Measurements from ENCODE around the gene PRR5. TPM values are rescaled to one million over a fixed set of nuclear protein-coding genes. Genes with fewer than 3 reads are reported as not detected.

The PRR5 gene
- total and polyA plus RNA-seq, 2 experiments from 2014 or later, result 15.3 to 31.4 TPM

DNA sequence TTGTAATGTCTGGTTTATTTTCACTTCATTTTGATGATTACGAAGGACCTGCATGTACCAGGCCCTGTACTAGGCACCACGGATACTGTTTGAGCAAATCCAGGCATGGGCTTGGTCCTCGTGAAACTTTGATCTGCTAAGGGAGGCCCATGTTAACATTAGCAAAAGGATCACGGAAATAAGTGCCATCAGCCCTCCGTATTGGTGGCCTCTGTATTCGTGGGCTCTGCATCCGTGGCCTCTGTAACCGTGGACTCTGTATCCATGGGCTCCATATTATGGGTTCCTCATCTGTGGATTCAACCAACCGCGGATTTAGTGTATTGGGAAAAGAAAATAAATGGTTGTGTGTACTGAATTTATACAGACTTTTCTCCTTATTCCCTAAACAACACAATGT lies 59.0 kb downstream of the PRR5 start (continued):
- TF ChIP-seq, protein P1, sequence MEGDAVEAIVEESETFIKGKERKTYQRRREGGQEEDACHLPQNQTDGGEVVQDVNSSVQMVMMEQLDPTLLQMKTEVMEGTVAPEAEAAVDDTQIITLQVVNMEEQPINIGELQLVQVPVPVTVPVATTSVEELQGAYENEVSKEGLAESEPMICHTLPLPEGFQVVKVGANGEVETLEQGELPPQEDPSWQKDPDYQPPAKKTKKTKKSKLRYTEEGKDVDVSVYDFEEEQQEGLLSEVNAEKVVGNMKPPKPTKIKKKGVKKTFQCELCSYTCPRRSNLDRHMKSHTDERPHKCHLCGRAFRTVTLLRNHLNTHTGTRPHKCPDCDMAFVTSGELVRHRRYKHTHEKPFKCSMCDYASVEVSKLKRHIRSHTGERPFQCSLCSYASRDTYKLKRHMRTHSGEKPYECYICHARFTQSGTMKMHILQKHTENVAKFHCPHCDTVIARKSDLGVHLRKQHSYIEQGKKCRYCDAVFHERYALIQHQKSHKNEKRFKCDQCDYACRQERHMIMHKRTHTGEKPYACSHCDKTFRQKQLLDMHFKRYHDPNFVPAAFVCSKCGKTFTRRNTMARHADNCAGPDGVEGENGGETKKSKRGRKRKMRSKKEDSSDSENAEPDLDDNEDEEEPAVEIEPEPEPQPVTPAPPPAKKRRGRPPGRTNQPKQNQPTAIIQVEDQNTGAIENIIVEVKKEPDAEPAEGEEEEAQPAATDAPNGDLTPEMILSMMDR (conservative IDR thresholded peaks at IDR 0.05; ENCODE audit: low read depth in 2 of 2), result no peak

DNA sequence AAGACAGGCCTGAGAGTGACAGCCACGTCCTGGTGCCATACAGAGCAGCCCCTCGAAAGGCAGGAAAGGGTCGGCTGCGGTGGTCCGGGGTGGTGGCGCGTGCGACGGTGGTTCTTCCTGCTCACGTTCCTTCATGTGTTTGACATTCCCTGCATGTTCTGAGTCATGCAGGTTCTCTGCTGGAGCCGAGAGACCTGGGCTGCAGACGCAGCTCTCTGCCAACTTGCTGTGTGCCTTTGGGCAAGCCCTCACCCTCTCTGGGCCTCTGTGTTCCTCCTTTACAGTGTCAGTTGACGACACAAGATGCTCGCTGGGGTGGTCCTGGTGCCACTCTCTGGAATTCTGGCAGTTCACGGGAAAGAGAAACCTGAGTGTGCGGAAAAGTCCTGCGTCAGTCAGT lies 62.4 kb downstream of the PRR5 start:
- no peak overlapping the region for H2AFZ ChIP-seq
- H3K27me3 Mint-ChIP-seq (ENCODE audit: insufficient read depth, low read depth, poor library complexity), result peaks cover 4% of the 10 kb centered on the region
- H3F3A ChIP-seq (replicated peaks; ENCODE audit: low read depth), result peaks cover 6% of the 10 kb centered on the region; the same call in 1 of the 2 replicates
- peaks cover 93% of the 10 kb centered on the region for H3K79me2 ChIP-seq (replicated peaks; ENCODE audit: insufficient read depth)
- H3K4me3 Mint-ChIP-seq, result no peak overlapping the region
- peaks cover 7% of the 10 kb centered on the region for H3K9me3 Mint-ChIP-seq
- no peaks in the 10 kb centered on the region for H3K9me2 ChIP-seq (ENCODE audit: insufficient read depth)
- no peak overlapping the region for H3K27ac ChIP-seq (ENCODE audit: low read depth)
- H3K36me3 Mint-ChIP-seq (ENCODE audit: low read depth), result peaks cover 31% of the 10 kb centered on the region
- no peak for TF ChIP-seq POLR2AphosphoS5 (IDR thresholded peaks at IDR 0.05; ENCODE audit: low read depth)
- peaks cover 34% of the 10 kb centered on the region for H3K4me1 Mint-ChIP-seq
- H3K36me3 ChIP-seq (ENCODE audit: insufficient read depth), result no peaks in the 10 kb centered on the region; the same call in 1 of the 2 replicates
- DNase-seq (ENCODE audit: low spot score), result no peak
- no peak for ATAC-seq
- no peak overlapping the region for H3K4me3 ChIP-seq
- H4K20me1 ChIP-seq (replicated peaks; ENCODE audit: insufficient read depth), result peaks cover 21% of the 10 kb centered on the region
- no peak overlapping the region for H3K4me2 ChIP-seq
- no peaks in the 10 kb centered on the region for H3K4me1 ChIP-seq (ENCODE audit: insufficient read depth)
- H3K27ac Mint-ChIP-seq, result no peak overlapping the region; the same call in 1 of the 2 replicates
- H3K27me3 ChIP-seq (ENCODE audit: insufficient read depth), result no peaks in the 10 kb centered on the region

DNA sequence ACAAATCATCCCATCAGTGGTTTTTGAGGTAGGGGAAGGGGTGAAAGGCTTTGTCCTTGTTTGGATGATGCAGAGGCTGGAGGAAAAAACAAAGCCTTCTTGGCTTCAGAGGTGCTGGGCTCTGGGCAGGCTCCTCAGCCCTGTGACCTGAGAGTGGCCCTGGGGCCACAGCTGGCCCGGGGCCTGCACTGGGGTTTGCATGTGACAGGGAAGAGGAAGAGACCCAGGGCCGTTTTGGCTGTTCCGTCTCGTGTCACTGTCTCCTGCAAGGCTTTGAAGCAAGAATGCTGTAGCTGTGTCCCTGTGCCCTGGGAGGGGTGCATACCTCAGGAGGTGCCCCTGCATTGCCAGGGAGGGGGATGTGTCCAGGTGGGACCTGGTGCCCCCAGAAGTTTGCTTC lies 63.0 kb downstream of the PRR5 start:
- H3K27me3 Mint-ChIP-seq (ENCODE audit: insufficient read depth, low read depth, poor library complexity), result peaks cover 2% of the 10 kb centered on the region
- peaks cover 31% of the 10 kb centered on the region for H3K4me1 Mint-ChIP-seq
- Histone ChIP-seq H2AFZ (no peak overlapping the region), H3K4me1 (ENCODE audit: insufficient read depth) (no peaks in the 10 kb centered on the region), H3K4me3 (no peak overlapping the region), H3F3A (replicated peaks; ENCODE audit: low read depth) (peaks cover 6% of the 10 kb centered on the region; the same call in 1 of the 2 replicates), H3K4me2 (no peak overlapping the region), H3K27me3 (ENCODE audit: insufficient read depth) (no peaks in the 10 kb centered on the region), H3K9me2 (ENCODE audit: insufficient read depth) (no peaks in the 10 kb centered on the region), H3K36me3 (ENCODE audit: insufficient read depth) (no peaks in the 10 kb centered on the region; the same call in 1 of the 2 replicates), H3K79me2 (replicated peaks; ENCODE audit: insufficient read depth) (peaks cover 93% of the 10 kb centered on the region), H3K27ac (ENCODE audit: low read depth) (no peak overlapping the region), H4K20me1 (replicated peaks; ENCODE audit: insufficient read depth) (peaks cover 27% of the 10 kb centered on the region)
- no peak overlapping the region for H3K4me3 Mint-ChIP-seq
- no peak overlapping the region; the same call in 1 of the 2 replicates for H3K27ac Mint-ChIP-seq
- H3K36me3 Mint-ChIP-seq (ENCODE audit: low read depth), result peaks cover 33% of the 10 kb centered on the region
- peaks cover 11% of the 10 kb centered on the region for H3K9me3 Mint-ChIP-seq
- DNase-seq (ENCODE audit: low spot score), result no peak
- peak; percentile 24; the same call in 2 of the 3 replicates for ATAC-seq
- no peak for TF ChIP-seq ZNF331 (CRISPR knock-in tag; IDR thresholded peaks at IDR 0.05; ENCODE audit: low read depth)
- TF ChIP-seq NANOG (IDR thresholded peaks at IDR 0.05; ENCODE audit: borderline replicate concordance), result no peak
- no peak for TF ChIP-seq POLR2AphosphoS5 (IDR thresholded peaks at IDR 0.05; ENCODE audit: low read depth)

DNA sequence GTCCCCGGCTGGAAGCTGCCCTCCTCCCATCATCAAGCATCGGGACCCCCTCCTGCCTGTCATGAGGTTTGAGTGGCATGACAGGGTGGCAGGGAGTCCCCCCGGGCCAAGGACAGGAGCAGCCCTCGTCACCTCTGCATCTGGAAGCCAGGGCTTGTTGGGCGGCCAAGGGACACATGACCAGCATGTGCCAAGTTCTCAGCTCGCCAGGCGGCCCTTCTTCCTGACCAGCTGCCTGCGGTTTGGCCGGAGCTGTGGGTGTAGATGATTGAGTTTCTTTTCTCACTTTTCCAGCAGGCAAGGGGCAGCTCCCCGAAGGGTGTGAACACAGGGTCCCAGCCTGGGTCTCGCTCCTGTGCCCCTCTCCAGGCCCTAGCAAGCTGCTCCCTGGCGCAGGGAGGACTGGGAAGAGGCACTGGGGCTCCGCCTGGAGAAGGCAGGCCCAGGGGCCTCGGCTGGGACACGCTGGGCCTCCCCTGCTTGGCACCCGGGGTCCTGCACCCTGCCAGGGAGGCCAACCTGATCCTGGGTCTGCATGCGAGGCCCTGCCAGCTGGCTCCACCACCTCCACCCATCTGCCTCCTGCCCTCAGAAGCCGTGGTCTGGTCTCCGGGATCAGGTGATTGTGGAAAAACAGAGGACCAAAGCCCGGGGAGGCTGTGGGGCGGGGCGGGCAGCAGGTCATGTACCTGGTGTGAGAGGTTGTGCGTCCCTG lies 63.7 kb downstream of the PRR5 start:
- DNase-seq (ENCODE audit: low spot score) (no peak), ATAC-seq (no peak; the same call in 2 of the 3 replicates)
- H3K4me1 ChIP-seq (ENCODE audit: insufficient read depth), result no peaks in the 10 kb centered on the region
- Mint-ChIP-seq H3K4me1 (peaks cover 31% of the 10 kb centered on the region), H3K4me3 (no peak overlapping the region), H3K27me3 (ENCODE audit: insufficient read depth, low read depth, poor library complexity) (peaks cover 2% of the 10 kb centered on the region), H3K27ac (no peak overlapping the region), H3K36me3 (ENCODE audit: low read depth) (peaks cover 34% of the 10 kb centered on the region), H3K9me3 (peaks cover 11% of the 10 kb centered on the region)
- no peak overlapping the region for H2AFZ ChIP-seq
- no peaks in the 10 kb centered on the region; the same call in 1 of the 2 replicates for H3K36me3 ChIP-seq (ENCODE audit: insufficient read depth)
- no peak overlapping the region for H3K4me3 ChIP-seq
- H4K20me1 ChIP-seq (replicated peaks; ENCODE audit: insufficient read depth), result peaks cover 27% of the 10 kb centered on the region
- H3K9me2 ChIP-seq (ENCODE audit: insufficient read depth), result no peaks in the 10 kb centered on the region
- H3K27ac ChIP-seq (ENCODE audit: low read depth), result no peak overlapping the region
- no peaks in the 10 kb centered on the region for H3K27me3 ChIP-seq (ENCODE audit: insufficient read depth)
- H3K4me2 ChIP-seq, result no peak overlapping the region
- H3K79me2 ChIP-seq (replicated peaks; ENCODE audit: insufficient read depth), result peaks cover 93% of the 10 kb centered on the region
- H3F3A ChIP-seq (replicated peaks; ENCODE audit: low read depth), result peaks cover 6% of the 10 kb centered on the region; the same call in 1 of the 2 replicates
- TF ChIP-seq, protein P2, sequence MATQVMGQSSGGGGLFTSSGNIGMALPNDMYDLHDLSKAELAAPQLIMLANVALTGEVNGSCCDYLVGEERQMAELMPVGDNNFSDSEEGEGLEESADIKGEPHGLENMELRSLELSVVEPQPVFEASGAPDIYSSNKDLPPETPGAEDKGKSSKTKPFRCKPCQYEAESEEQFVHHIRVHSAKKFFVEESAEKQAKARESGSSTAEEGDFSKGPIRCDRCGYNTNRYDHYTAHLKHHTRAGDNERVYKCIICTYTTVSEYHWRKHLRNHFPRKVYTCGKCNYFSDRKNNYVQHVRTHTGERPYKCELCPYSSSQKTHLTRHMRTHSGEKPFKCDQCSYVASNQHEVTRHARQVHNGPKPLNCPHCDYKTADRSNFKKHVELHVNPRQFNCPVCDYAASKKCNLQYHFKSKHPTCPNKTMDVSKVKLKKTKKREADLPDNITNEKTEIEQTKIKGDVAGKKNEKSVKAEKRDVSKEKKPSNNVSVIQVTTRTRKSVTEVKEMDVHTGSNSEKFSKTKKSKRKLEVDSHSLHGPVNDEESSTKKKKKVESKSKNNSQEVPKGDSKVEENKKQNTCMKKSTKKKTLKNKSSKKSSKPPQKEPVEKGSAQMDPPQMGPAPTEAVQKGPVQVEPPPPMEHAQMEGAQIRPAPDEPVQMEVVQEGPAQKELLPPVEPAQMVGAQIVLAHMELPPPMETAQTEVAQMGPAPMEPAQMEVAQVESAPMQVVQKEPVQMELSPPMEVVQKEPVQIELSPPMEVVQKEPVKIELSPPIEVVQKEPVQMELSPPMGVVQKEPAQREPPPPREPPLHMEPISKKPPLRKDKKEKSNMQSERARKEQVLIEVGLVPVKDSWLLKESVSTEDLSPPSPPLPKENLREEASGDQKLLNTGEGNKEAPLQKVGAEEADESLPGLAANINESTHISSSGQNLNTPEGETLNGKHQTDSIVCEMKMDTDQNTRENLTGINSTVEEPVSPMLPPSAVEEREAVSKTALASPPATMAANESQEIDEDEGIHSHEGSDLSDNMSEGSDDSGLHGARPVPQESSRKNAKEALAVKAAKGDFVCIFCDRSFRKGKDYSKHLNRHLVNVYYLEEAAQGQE (IDR thresholded peaks at IDR 0.05; ENCODE audit: unreplicated experiment), result no peak
- TF ChIP-seq JUNB (IDR thresholded peaks at IDR 0.05; ENCODE audit: unreplicated experiment), result no peak
- TF ChIP-seq EZH2 (IDR thresholded peaks at IDR 0.05; ENCODE audit: low read depth, unreplicated experiment), result no peak
- no peak for TF ChIP-seq POLR2AphosphoS5 (IDR thresholded peaks at IDR 0.05; ENCODE audit: low read depth)
- TF ChIP-seq STAT1 (IDR thresholded peaks at IDR 0.05; ENCODE audit: unreplicated experiment), result no peak
- TF ChIP-seq, protein P3, sequence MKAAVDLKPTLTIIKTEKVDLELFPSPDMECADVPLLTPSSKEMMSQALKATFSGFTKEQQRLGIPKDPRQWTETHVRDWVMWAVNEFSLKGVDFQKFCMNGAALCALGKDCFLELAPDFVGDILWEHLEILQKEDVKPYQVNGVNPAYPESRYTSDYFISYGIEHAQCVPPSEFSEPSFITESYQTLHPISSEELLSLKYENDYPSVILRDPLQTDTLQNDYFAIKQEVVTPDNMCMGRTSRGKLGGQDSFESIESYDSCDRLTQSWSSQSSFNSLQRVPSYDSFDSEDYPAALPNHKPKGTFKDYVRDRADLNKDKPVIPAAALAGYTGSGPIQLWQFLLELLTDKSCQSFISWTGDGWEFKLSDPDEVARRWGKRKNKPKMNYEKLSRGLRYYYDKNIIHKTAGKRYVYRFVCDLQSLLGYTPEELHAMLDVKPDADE (IDR thresholded peaks at IDR 0.05), result no peak
- TF ChIP-seq ZNF114 (CRISPR knock-in tag; IDR thresholded peaks at IDR 0.05), result no peak
- no peak for TF ChIP-seq NANOG (IDR thresholded peaks at IDR 0.05; ENCODE audit: borderline replicate concordance)

All from GM23338 (cell line).